HG02763 (cell line): ENCODE results near the gene ALOXE3.
"Not testable (repeated sequence)": the region's sequence is repeated elsewhere in the genome, so short reads cannot be mapped to it uniquely, and the experiment has no call there.

ENCODE experiments used
- ATAC-seq: cut with Tn5 transposase; IDR thresholded peaks from one replicate; pipeline ENCODE4 v1.9.1; 2021; ENCODE audit warnings: mild to moderate bottlenecking, moderate library complexity; ENCODE audit not compliant: unreplicated experiment

Gene ALOXE3

DNA sequence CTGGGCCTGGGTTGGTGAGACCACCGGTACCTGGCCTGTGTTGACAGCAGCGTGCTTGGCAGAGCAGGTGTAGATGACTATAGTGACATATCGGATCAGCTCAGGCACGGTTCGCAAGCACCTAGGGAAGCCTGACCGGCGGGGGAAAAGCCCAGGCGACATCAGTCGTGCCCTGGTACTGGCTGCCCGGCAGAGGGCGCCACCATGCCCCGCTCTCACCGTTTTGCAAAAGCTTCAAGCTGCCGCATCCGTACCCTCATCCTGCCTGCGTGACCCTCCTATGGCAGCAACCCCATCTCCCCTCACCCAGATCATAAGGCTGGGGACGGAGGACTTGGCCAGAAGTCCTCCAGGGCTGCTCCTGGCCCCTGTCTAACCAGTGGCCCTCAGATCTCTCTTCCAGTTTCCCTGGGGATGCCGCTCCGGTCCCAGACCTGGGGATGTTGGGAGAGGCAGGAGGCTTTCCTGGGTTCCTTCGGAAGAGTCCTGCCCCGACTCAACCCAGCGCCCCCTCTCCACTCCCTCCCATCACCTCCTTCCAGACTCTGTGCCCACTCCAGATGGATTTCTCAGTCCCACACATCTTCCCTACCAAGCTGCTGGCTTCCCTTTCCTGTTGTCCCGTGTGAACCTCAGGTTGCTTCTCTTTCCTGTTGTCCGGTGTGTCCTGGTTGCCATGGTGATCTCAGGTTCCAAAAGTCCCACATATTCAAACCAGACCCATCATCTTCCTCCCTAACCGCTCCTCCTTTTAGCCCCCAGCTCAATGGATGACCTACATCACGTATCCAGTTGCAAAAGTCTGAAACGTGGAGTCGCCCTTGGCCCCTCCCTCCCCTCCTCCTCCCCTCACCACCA, 44.5 kb downstream of the ALOXE3 start:
- no peak for ATAC-seq

DNA sequence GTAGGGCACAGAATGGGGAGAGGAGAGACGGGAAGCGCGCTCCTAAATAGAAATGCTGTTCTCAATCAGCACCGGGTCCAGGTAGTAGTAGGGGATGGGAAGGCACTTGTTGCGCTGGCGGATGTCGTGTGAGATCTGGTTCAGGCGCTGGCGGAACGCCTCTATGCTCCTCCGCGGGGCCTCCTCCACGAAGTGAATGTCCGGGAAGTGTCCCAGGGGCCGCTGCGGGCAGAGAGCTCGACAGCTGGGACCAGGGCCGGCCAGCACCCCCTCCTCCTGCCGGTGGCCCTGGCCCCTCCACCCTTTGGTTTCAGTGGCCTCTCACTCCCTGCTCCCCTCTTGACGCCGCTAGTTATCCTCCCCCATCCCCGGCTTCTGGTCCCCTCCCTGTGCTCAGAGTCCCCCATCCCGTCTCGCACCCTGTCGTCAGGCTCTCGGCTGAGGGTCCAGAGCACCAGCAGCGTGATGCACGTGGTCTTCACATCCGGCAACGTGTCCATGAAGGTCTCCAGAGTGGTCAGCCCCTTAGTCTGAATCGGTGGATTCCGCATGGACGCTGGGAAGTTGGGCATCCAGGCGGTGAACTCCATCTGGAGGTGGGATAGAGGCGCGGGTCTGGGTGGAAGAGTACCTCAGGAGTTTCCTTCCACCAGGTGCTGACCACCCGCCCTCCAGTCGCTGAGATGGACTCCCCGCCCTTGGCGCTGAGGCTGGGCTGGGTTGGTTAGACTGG, 45.4 kb downstream of the ALOXE3 start:
- ATAC-seq = no peak

DNA sequence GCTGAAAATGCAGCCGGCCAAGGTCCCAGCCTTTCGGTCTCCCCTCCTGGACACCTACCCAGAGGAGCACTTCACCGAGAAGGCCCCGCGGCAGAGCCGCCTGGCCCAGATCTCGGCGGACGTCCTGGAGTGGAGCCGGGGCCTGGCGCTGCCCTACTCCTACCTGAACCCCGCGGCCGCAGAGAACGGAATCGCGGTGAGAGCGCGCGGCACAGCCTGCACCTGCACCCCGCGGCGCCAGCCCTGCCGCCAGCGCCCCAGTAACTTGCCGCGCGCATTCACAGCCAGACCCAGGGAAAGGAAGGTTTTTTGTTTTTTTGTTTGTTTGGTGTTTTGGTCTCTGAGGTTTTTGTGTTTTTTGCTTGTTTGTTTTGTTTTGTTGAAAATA, 46.0 kb downstream of the ALOXE3 start:
- no peak for ATAC-seq

GRCh38 chr17:8071496-8071895, 46.8 kb downstream of the ALOXE3 start:
- ATAC-seq = no peak

DNA sequence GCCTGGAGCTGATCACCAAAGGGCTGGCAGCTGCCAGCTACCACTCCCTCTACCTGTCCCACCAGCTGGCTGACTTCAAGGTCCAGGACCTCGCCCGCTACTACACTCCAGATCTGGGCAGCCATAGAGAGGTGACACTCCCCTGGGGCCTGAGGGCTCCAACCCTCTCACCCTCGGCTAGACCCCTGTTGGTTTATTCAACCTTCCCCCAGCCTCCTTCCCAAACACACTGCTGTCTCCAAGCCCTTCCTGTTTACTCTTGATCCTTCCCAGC, 48.8 kb downstream of the ALOXE3 start:
- no peak for ATAC-seq

DNA sequence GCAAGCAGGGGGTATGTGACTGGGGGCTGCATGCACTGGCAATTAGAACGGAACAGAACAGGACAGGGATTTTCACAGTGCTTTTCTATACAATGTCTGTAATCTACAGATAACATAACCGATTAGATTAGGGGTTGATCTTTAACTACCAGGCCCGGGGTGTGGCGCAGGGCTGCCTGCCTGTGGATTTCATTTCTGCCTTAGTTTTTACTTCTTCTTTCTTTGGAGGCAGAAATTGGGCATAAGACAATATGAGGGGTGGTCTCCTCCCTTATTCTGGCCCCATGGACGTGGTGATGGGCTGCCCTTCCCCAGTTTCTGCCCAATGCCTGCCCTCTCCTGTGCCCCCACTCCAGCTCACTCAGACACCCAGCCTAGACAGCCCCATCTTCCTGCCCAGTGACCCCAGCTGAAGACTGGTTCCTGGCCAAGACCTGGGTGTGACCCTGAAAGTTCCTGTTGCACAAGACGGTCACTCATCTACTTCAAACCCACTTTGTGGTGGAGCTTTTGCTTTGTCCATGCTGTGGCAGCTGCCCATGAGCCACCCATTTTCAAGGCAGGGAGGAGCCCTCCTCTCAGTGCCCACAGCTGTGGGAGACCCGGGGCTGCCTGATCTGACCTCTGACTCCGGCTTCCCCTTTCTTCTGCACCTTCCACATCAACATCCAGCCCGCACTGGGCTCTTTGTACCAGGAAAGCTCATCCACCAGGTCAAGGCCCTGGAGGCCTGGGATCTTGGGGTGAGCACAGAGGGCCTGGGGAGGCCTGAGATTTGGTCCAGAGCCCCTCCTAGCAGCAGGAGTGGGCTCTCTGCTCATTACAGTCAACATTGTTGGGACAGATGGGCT, 49.4 kb downstream of the ALOXE3 start:
- ATAC-seq = no peak

DNA sequence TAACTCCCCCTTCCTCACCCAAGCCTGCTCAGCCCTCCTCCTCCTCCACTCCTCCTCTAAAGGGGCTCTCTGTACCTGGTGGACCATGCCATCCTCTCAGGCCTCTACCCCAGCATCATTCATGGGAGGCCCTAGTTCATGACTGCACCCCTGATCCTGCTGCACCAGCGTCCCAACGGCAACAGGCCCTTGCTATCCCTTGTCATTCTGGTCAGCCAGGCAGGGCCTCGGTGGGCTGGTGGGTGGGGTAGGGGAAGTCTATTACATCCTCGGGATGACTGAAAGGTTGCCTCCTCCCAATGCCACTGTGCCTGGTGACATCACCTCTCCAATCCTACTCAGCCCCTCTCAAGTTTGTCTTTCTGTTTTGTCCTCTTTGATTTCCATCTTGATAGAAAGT, 50.5 kb downstream of the ALOXE3 start:
- ATAC-seq = no peak

DNA sequence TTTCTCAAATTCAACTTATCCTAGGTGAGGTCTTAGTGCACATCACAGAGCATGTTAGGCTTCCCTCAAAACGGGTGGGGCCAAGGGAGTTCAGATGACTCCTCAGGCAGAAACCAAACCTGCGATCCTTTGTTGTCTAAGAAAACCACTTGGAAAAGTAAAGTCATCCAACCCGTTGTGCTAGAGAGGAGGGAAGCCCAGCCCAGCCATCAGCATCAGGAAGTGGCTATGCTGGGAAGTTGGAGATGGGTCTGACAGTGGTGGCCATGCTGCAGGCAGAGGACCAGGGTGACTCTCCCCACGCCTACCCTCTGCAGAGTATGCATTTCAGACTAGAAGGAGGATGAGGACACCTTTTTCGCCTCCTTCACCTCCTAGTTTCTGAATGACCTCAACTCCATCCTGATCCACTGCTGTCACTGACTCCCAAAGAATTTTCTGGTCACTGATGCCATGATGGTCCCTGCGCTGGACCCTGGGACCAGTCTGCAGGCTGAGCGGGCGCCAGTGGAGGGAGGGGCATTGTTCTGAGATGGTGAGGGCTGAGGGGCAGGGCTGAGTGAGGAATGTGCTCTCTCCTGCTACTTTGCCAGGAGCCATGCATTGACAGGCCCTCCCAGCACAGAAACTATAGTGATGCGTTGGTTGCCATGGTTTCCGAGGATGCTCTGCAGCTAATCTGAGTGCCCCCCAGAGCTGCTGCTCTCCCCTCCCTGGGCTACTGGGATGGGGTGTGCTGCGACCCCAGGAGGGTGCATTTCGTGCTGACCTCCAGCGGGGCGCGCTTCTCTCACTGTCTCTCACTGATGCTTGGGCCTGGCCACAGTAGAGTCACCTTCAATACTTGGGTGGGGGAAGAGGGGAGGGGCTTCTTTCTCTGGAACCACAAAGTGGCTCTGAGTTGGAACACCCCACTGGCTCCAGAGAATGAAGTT, 51.2 kb downstream of the ALOXE3 start:
- no peak for ATAC-seq

DNA sequence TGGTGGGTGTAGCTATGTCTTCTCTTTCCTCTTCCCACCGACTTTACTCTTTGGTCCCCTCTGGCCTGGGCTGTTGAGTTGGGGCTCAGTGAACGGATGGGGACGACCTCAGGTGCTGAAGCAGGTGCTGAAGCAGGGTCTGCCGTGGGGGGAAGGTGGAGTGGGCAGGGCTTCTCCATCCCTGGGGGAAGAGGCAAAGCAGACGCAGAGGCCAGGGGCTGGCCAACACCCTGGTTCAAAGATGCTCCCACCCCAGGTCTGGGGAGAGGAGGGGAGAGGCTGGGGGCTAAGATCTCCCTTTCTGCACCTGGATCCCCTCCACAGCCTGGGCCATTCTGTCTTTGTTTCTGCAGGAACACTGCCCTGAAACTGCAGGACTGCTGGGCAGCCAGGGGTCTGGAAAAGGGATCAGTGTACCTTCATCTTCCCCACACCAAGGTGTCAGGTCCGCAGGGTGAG, 53.7 kb downstream of the ALOXE3 start:
- no peak for ATAC-seq

GRCh38 chr17:8063761-8064534, 54.4 kb downstream of the ALOXE3 start:
- ATAC-seq = no peak

GRCh38 chr17:8062807-8063483, 55.4 kb downstream of the ALOXE3 start:
- ATAC-seq = no peak

- ATAC-seq = no peak
Observed at GRCh38 chr17:8062435-8062806, 55.9 kb downstream of the ALOXE3 start.

DNA sequence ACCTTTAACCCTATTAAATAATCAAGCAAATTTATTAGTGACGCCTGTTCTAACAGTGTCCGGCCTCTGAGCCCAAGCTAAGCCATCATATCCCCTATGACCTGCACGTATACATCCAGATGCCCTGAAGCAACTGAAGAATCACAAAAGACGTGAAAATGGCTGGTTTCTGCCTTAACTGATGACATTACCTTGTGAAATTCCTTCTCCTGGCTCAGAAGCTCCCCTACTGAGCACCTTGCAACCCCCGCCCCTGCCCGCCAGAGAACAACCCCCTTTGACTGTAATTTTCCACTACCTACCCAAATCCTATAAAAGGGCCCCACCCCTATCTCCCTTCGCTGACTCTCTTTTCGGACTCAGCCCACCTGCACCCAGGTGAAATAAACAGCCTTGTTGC, 56.5 kb downstream of the ALOXE3 start:
- not testable (repeated sequence) for ATAC-seq

DNA sequence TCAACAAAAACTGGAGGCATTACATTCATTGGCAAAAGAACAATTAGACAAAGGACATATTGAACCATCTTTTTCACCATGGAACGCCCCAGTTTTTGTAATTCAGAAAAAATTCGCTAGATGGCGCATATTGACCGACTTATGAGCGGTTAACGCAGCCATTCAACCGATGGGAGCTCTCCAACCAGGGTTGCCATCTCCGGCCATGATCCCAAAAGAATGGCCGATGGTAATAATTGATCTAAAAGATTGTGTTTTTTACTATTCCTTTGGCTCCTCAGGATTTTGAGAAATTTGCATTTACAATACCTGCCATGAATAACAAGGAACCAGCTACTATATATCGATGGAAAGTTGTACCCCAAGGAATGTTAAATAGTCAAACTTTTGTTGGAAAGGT, 58.0 kb downstream of the ALOXE3 start:
- no peak for ATAC-seq

DNA sequence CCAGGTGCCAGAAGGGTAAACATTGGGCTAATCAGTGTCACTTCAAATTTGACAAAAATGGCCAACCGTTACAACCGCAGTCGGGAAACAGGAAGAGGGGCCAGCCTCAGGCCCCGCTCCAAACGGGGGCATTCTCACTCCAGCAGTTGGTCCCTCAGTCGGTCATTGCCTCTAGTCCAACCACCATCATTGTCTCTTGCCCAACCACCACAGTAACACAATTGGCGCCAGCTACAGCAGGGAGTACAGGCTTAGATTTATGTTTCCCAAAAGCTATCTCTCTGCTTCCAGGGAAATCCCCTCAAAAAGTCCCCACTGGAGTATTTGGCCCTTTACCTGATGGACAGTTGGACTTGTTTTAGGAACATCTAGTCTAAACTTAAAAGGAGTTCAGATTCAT, 59.2 kb downstream of the ALOXE3 start:
- no peak for ATAC-seq

GRCh38 chr17:8057691-8058114, 60.6 kb downstream of the ALOXE3 start:
- ATAC-seq = no peak

DNA sequence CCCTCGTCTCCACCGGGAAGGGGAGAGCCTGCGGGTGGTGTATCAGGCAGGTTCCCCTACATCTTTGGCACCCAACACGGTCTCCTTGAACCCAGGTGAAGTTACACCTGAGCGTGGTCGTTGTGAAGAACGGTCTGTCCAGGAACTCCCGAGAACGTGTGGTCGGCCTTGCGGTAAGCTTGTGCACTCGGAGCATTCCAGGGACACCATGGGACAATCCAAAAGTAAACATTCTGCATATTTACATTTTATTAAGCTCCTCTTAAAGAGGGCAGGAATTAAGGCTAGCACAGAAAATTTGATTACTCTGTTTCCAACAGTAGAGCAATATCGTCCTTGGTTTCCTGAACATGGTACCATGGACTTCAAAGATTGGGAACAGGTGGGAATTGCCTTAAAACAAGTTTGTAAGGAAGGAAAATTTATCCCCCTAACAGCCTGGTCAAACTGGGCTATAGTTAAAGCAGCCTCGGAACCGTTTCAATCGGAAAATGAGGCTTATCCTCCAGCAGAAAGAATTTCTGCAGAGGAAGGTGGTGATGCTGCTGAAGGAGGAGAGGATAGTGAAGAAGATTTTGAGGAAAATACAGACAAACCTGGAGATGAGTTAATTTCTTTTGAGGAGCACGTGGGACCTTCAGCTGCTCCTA, 61.2 kb downstream of the ALOXE3 start:
- no peak for ATAC-seq

- ATAC-seq = no peak
Observed at GRCh38 chr17:8056232-8056975, 61.9 kb downstream of the ALOXE3 start.
